ENCODE data around the gene TTYH1.

GRCh38 chr19:54461613-54462012, 46.3 kb downstream of the TTYH1 start:
- TF ChIP-seq FOSL1 (tag; conservative IDR thresholded peaks at IDR 0.05): no peak
- TF ChIP-seq GATA2 (CRISPR knock-in tag; IDR thresholded peaks at IDR 0.05): no peak
- no peak for TF ChIP-seq ZNF696 (CRISPR knock-in tag; conservative IDR thresholded peaks at IDR 0.05)
- no peak for TF ChIP-seq NR2F6 (CRISPR knock-in tag; IDR thresholded peaks at IDR 0.05)
- TF ChIP-seq TAF15 (IDR thresholded peaks at IDR 0.05; ENCODE audit: low read depth, low read length): no peak
- TF ChIP-seq SNIP1 (IDR thresholded peaks at IDR 0.05; ENCODE audit: low read depth): no peak
- no peak for TF ChIP-seq CLOCK (CRISPR knock-in tag; IDR thresholded peaks at IDR 0.05; ENCODE audit: borderline replicate concordance)
- TF ChIP-seq E4F1 (CRISPR knock-in tag; IDR thresholded peaks at IDR 0.05; ENCODE audit: borderline replicate concordance): no peak
- TF ChIP-seq REST (IDR thresholded peaks at IDR 0.05; ENCODE audit: borderline replicate concordance): no peak
- no peak for TF ChIP-seq REST (CRISPR knock-in tag; IDR thresholded peaks at IDR 0.05; ENCODE audit: low read depth)
- no peak for TF ChIP-seq CTCF (IDR thresholded peaks at IDR 0.05 in 2 of 3, conservative IDR thresholded peaks at IDR 0.05 in 1 of 3; ENCODE audit: insufficient read depth in 2 of 3, low read depth in 1 of 3, low read length in 3 of 3)
- TF ChIP-seq KLF1 (tag; IDR thresholded peaks at IDR 0.05): no peak
- no peak for TF ChIP-seq ATF7 (IDR thresholded peaks at IDR 0.05)

Measured in K562 (cell line).